Glutamatergic neuron (in vitro differentiated cells): Measurements from ENCODE around the gene FHOD3. TPM values are rescaled to one million over a fixed set of nuclear protein-coding genes. Genes with fewer than 3 reads are reported as not detected.

ENCODE experiments used
- DNase-seq: peaks from one replicate; pipeline ENCODE4 v3.0.0; 2022
- H3K27ac Mint-ChIP-seq: one replicate; pipeline ENCODE4 v1.8.0; 2020; ENCODE audit warnings: mild to moderate bottlenecking, mixed read lengths, inconsistent platforms; ENCODE audit not compliant: unreplicated experiment
- H3K27me3 Mint-ChIP-seq: one replicate; pipeline ENCODE4 v1.8.0; 2020; ENCODE audit warnings: mild to moderate bottlenecking, moderate library complexity, mixed read lengths, inconsistent platforms; ENCODE audit not compliant: unreplicated experiment
- H3K36me3 Mint-ChIP-seq: one replicate; pipeline ENCODE4 v1.8.0; 2020; ENCODE audit warnings: mild to moderate bottlenecking, mixed read lengths, inconsistent platforms; ENCODE audit not compliant: unreplicated experiment
- H3K4me1 Mint-ChIP-seq: one replicate; pipeline ENCODE4 v1.8.0; 2020; ENCODE audit warnings: mild to moderate bottlenecking, low read depth, mixed read lengths, inconsistent platforms; ENCODE audit not compliant: unreplicated experiment
- H3K4me3 Mint-ChIP-seq: one replicate; pipeline ENCODE4 v1.8.0; 2020; ENCODE audit warnings: mild to moderate bottlenecking, mixed read lengths, inconsistent platforms; ENCODE audit not compliant: unreplicated experiment
- H3K9me3 Mint-ChIP-seq: one replicate; pipeline ENCODE4 v1.8.0; 2020; ENCODE audit warnings: mild to moderate bottlenecking, moderate library complexity, mixed read lengths, inconsistent platforms; ENCODE audit not compliant: unreplicated experiment
- CTCF ChIP-seq: fragments of 200-600 bp; sonication (generic); IDR thresholded peaks from one replicate; pipeline ENCODE4 v1.5.0; 2021; ENCODE audit not compliant: partially characterized antibody, unreplicated experiment
- total RNA-seq: library from RNA; stranded (reverse); fragmentation: NEBNext Ultra II Directional; extraction: Animal tissue kit (Norgen Biotek cat#: 25700); gene quantifications from one replicate; pipeline ENCODE4 v1.2.1, GENCODE V29; 2021; ENCODE audit not compliant: unreplicated experiment

FHOD3 gene
- total RNA-seq, 1 donor from 2014 or later: 21.2 TPM

DNA sequence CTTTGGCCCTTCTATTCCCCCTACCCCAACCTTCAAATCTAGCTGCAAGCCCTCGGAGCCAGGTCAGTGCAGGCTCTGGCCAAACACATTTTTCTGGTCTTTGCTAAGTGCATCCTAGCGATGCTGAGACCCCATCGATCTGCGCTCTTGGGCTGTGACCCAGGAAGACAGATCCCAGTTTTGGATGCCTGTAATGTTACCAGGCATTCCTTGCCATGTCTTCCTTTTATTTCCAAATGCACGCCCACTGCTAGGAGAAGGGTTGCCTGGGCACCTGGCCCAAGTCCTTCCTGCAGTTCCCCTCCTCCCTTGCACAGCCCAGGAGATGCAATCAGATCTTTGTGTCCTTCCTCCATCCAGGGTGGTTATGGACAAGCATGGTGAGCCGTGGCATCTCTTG lies 406.6 kb downstream of the FHOD3 start:
- Mint-ChIP-seq H3K27me3 (no peaks in the 10 kb centered on the region), H3K9me3 (peaks cover 3% of the 10 kb centered on the region), H3K4me3 (no peak overlapping the region), H3K4me1 (peaks cover 8% of the 10 kb centered on the region), H3K27ac (no peak overlapping the region), H3K36me3 (peaks cover 9% of the 10 kb centered on the region)
- TF ChIP-seq CTCF: no peak
- no peak for DNase-seq

GRCh38 chr18:36706134-36706881 lies 408.8 kb downstream of the FHOD3 start:
- H3K27ac Mint-ChIP-seq: no peak overlapping the region

GRCh38 chr18:36708366-36708765 lies 410.9 kb downstream of the FHOD3 start:
- peaks cover 4% of the 10 kb centered on the region for H3K36me3 Mint-ChIP-seq
- no peak for TF ChIP-seq CTCF
- H3K9me3 Mint-ChIP-seq: peaks cover 3% of the 10 kb centered on the region
- DNase-seq: no peak
- peaks cover 8% of the 10 kb centered on the region for H3K4me1 Mint-ChIP-seq
- H3K27me3 Mint-ChIP-seq: no peaks in the 10 kb centered on the region
- no peak overlapping the region for H3K27ac Mint-ChIP-seq
- H3K4me3 Mint-ChIP-seq: no peak overlapping the region

More at GRCh38 chr18:36706134-36706881, 408.8 kb downstream of the FHOD3 start:
- Mint-ChIP-seq H3K4me1 (peaks cover 8% of the 10 kb centered on the region), H3K9me3 (peaks cover 3% of the 10 kb centered on the region), H3K27me3 (no peaks in the 10 kb centered on the region), H3K36me3 (peaks cover 9% of the 10 kb centered on the region), H3K4me3 (no peak overlapping the region)
- no peak for TF ChIP-seq CTCF
- DNase-seq: no peak

GRCh38 chr18:36709315-36709714 lies 411.8 kb downstream of the FHOD3 start:
- Mint-ChIP-seq H3K4me1 (peaks cover 8% of the 10 kb centered on the region), H3K27ac (no peak overlapping the region), H3K9me3 (peaks cover 3% of the 10 kb centered on the region), H3K36me3 (peaks cover under 1% of the 10 kb centered on the region), H3K4me3 (no peak overlapping the region), H3K27me3 (no peaks in the 10 kb centered on the region)
- DNase-seq: no peak
- TF ChIP-seq CTCF: no peak

DNA sequence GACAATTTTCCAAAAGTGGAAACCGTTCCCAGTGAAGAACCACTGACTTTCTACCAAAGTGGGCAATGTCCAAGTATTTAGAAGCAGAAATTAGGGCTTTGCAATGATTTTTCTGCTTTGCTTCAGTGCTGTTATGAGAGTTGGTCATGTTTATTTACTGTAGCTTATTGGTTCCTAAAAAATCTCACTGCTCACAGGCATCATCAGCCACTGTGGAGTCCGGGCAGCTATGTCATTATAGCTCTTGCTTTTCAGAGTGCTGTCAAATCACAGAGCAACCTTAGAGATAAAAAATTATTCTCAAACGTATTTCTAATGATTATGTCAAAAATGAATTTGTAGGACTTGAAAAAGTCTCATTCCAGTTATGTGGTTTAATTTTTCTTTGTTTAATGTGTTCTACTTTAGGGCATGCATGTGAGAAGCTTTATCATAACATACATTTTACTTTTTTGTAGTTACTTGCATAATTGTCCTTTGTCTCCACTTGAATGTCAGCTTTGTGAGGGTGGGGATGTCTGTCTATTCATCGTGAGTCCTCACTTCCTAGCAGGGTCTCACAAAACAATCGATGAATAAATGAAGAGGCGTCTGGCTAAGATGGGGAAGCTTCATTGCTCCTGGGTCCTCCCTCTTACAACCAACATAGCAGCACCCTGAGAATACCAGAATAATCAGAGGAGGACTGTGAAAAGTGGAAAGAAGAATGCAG lies 413.7 kb downstream of the FHOD3 start:
- H3K9me3 Mint-ChIP-seq: peaks cover 3% of the 10 kb centered on the region
- DNase-seq: no peak
- H3K4me3 Mint-ChIP-seq: no peak overlapping the region
- no peak overlapping the region for H3K27ac Mint-ChIP-seq
- no peak for TF ChIP-seq CTCF
- no peaks in the 10 kb centered on the region for H3K36me3 Mint-ChIP-seq
- no peaks in the 10 kb centered on the region for H3K27me3 Mint-ChIP-seq
- peaks cover 5% of the 10 kb centered on the region for H3K4me1 Mint-ChIP-seq
